SKM-1 treated with dmso at 0.1 percent for 144 hours (cell line): ENCODE measurements around the gene CDKN2A.
"Not testable (repeated sequence)": the region's sequence is repeated elsewhere in the genome, so short reads cannot be mapped to it uniquely, and the experiment has no call there.

ENCODE experiments used
- DNase-seq: peaks from one replicate; lab custom pipeline; 2025; ENCODE audit not compliant: unreplicated experiment; lab: John Stamatoyannopoulos, UW

Gene CDKN2A

GRCh38 chr9:21982861-21983560 is 11.2 kb downstream of the CDKN2A start:
- DNase-seq = no peak

GRCh38 chr9:21982391-21982790 is 11.8 kb downstream of the CDKN2A start:
- DNase-seq = no peak

- no peak for DNase-seq
Observed at GRCh38 chr9:21976334-21976875, 17.8 kb downstream of the CDKN2A start.

DNA sequence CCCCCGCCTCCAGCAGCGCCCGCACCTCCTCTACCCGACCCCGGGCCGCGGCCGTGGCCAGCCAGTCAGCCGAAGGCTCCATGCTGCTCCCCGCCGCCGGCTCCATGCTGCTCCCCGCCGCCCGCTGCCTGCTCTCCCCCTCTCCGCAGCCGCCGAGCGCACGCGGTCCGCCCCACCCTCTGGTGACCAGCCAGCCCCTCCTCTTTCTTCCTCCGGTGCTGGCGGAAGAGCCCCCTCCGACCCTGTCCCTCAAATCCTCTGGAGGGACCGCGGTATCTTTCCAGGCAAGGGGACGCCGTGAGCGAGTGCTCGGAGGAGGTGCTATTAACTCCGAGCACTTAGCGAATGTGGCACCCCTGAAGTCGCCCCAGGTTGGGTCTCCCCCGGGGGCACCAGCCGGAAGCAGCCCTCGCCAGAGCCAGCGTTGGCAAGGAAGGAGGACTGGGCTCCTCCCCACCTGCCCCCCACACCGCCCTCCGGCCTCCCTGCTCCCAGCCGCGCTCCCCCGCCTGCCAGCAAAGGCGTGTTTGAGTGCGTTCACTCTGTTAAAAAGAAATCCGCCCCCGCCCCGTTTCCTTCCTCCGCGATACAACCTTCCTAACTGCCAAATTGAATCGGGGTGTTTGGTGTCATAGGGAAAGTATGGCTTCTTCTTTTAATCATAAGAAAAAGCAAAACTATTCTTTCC is 19.3 kb downstream of the CDKN2A start:
- no peak for DNase-seq

GRCh38 chr9:21974343-21974721 is 19.9 kb downstream of the CDKN2A start:
- DNase-seq = no peak

DNA sequence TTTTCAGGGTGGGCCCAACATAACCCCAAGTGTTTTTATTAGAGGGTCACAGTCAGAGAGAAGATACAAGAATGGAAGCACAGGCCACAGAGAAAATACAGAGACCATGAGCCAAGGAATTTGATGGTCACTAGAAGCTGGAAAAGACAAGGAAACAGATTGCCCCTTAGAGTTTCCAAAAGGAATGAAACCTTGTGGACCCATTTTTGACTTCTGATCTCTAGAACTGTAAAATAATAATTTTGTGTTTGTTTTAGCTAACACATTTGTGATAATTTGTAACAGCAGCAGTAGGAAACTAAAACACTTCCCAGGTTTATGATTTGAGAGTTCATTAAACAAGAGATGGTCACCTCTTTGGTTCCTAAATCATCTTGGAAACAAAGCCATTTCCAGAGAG is 21.8 kb downstream of the CDKN2A start:
- no peak for DNase-seq

DNA sequence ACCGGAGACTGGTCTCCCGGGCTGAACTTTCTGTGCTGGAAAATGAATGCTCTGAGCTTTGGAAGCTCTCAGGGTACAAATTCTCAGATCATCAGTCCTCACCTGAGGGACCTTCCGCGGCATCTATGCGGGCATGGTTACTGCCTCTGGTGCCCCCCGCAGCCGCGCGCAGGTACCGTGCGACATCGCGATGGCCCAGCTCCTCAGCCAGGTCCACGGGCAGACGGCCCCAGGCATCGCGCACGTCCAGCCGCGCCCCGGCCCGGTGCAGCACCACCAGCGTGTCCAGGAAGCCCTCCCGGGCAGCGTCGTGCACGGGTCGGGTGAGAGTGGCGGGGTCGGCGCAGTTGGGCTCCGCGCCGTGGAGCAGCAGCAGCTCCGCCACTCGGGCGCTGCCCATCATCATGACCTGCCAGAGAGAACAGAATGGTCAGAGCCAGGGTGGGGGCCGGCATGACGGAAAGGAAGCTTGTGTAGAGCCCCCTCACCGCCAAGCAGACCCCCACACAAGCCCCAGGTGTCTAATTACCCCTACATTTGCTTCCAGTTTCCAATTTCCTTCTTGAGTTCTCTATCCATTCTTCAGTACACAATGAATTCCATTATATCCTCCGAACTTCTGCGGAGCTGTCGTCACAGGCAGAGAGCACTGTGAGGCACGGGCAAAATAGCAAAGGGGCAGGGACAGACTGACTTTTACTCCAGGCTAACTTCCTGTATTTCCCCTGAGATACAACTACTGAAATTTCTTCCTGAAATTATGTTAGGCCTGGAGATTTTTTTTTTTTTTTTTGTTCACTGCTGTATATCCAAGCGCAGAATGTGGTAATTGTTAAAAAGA is 23.2 kb downstream of the CDKN2A start:
- no peak for DNase-seq

DNA sequence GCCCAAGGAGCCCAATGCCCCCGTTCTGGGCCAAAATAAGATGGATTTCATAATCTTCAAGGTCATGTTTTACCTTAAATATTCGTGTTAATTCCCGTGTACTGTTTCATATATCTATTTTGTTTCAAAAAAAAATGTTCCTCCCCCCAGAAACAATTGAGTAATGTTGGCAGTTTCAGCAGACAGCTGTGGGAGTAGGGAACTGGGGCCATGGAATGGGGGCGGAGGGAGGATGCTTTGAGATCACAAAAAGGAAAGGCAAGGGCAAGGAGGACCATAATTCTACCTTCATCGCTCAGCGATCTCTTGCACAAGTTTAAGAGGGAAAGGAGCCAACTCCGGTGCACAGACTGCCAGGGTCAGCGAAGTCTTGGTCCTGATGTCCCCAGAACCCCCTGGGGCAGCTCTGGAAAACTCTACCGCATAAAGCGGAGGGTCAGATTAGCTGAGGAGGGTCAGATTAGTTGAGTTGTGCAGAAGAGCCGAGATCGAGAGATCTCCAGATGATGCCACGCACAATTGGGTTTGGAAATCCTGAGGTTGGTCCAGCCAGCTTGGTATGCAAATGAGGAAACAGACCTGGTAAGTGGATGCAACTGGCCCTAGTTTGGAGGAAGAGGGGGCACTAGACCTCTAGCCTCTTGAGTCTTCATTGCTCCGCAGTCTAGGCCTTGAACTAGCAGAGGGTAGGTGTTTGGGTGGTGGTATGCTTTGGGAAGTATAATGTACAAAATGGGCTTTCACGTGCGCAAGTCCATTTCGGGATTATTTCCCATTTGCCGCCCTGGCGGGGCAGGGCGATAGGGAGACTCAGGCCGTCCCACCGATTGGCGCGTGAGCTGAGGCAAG is 24.0 kb downstream of the CDKN2A start:
- DNase-seq = no peak

GRCh38 chr9:21969011-21969940 is 24.9 kb downstream of the CDKN2A start:
- DNase-seq = no peak

DNA sequence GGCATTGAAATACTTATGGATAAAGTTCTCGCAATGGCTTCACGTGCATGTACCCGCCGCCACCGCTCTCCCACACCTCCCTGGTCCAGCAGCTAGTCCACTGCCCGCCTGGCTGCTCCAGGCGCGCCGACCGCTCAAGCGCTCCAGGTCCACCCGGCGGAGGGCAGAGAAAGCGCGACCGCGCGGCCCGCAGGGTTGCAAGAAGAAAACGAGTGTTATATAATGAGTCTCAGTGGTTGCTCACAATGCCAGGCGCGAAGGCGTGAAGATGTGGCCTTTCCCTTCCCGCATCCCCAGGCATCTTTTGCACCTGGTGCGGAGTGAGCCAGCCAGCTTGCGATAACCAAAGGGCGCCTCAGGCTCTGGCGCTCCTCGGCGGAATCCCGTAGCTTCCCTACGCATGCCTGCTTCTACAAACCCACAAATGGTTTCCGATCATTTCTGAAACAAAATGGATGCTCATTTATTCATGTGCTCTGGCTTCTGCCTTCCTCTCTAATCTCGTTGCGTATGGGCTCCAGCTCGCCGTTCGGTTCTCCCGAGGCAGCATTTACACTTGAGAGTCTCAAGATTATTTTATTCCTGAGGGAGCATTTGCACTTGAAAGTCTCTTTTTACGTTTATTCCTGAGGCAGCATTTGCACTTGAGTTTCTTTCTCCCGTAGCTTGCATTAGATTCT is 25.7 kb downstream of the CDKN2A start:
- no peak for DNase-seq

GRCh38 chr9:21967702-21968101 is 26.5 kb downstream of the CDKN2A start:
- DNase-seq = no peak

DNA sequence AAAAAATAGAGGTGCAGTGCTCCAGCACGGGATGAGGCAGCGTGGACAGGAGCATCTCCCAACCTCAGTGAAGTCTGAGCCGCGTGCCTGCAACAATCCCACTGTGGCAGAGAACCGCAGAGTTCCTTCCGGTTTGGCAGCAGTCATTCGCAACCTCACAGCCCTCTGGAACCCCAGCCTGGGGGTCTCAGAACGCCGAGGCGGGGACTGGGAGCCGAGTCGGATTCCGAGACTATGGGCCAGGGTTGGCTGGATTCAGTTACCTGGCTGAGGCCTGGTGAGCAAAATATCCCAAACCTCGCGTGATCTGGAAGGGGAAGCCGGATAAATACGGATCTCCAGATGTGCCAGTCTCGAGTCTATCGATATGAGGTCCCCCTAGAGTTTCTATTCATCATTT is 27.0 kb downstream of the CDKN2A start:
- no peak for DNase-seq

DNA sequence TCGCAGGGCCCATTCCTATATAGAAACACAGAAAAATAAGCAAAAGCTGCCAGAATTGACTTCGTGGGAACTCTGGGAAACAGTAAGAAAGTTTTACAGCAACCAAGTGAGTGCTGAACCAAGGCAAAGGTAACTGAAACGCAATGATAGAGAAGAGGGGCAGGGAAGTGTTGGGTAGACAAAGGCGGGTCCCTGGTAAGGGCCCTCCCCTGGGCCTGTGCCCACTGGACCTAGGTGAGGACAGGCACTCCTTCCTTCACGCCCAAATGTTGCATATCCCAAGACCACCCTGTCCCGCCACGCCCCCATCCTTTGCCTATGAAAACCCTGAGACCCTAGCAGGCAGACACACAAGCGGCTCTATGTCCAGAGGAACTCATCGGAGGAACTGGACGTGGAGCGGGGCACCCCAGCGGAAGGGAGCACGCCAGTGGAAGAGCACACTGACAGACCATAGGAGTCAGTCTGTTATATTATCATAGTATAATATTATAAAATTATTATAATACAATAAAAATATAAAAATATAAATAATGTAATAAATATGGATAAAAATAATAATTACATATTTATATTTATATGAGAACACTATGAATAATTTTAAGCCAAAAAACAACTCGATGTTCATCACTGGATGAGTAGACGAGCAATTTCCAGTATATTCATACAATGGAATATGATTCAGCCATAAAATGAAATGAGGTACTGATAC is 27.9 kb downstream of the CDKN2A start:
- DNase-seq = no peak

DNA sequence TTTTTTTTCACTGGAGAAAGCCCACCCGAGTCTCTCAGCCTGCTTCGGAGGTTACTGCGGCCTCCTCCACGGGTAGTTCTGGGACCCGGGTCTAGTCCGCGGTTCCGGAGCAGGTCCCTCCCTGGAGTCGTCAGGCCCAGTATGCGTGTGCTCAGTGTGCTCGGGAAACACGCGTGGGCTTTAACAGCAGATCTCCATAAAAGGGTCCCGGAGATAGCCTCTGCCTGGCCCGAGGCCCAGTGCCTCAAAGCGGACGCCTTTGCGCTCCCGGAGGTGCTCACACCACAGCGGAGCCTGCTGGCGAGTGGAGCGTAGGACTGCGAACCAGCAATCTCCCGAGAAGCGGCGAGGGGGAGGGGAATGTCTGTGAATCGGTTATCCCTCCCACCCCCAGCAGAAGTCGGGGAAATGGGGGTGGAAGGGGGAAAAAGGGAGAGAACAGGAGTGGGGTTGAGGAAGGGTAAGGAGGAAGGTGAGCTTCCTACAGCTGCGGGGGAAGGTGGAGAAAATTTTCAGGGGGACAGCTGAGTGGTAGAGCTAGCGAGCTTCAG is 28.7 kb downstream of the CDKN2A start:
- DNase-seq = no peak

DNA sequence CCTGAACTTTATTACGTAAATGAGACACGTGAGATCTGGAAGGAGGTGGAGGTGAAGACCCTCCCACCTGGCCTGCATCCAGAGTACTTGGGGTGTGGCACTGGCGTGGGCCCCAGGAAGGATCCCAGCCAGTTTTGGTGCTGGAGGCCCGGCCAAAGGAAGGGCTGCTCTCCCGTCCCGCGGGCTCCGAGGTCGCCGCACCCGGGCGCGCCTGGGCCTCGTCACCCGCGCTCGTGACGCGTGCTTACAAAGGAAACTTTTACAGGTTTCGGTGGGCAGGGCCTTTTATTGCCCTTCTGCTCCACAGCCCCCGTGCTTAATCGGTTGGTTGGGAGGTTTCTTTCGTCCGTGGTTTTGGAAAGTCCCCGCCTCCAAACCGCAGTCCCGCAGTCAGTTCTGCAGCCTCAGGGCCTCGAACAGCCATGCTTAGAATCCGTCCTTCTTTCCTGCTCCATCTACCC is 29.2 kb downstream of the CDKN2A start:
- DNase-seq = no peak

- DNase-seq = no peak
Observed at GRCh38 chr9:21961569-21961968, 32.6 kb downstream of the CDKN2A start.

GRCh38 chr9:21959268-21959667 is 34.9 kb downstream of the CDKN2A start:
- not testable (repeated sequence) for DNase-seq

GRCh38 chr9:21958833-21959232 is 35.4 kb downstream of the CDKN2A start:
- DNase-seq = no peak
